ENCODE data around the gene CCDC136. TPM values are rescaled to one million over a fixed set of nuclear protein-coding genes. Genes with fewer than 3 reads are reported as not detected.

The CCDC136 gene
- total and polyA plus RNA-seq, 10 donors, result 0.77 to 9.8 (median 4.5) TPM

GRCh38 chr7:128852537-128853254 lies 60.9 kb downstream of the CCDC136 start:
- no peaks in the 10 kb centered on the region for H3K36me3 ChIP-seq
- H3K27ac ChIP-seq, result no peak overlapping the region
- WGBS, 5 donors, result 87 to 93% (median 89%) methylated on average over 19 to 28 of the region's 28 CpGs
- H3K27me3 ChIP-seq (replicated peaks in 1 of 7), result peaks cover 0 to 17% (median 0%) of the 10 kb centered on the region in 7 donors
- intact Hi-C loops (cut with DNase I; ENCODE audit: low total_unique reads), result no loop called here
- H3K4me3 ChIP-seq, result no peak overlapping the region
- TF ChIP-seq POLR2A (IDR thresholded peaks at IDR 0.05) (no peak), CTCF (IDR thresholded peaks at IDR 0.05 in 8 of 11, conservative IDR thresholded peaks at IDR 0.05 in 3 of 11) (no peak), POLR2AphosphoS5 (IDR thresholded peaks at IDR 0.05) (no peak)
- H3K4me1 ChIP-seq, result no peaks in the 10 kb centered on the region
- DNase-seq, result no peak
- no peaks in the 10 kb centered on the region for H3K9me3 ChIP-seq

GRCh38 chr7:128853799-128854198 lies 62.0 kb downstream of the CCDC136 start:
- DNase-seq, result no peak
- Histone ChIP-seq H3K4me1 (no peaks in the 10 kb centered on the region), H3K27ac (no peak overlapping the region), H3K9me3 (no peaks in the 10 kb centered on the region), H3K27me3 (replicated peaks in 1 of 7) (peaks cover 0 to 17% (median 0%) of the 10 kb centered on the region in 7 donors), H3K36me3 (no peaks in the 10 kb centered on the region), H3K4me3 (no peak overlapping the region)
- intact Hi-C loops (cut with DNase I; ENCODE audit: low total_unique reads), result no loop called here
- 65 to 71% (median 67%) methylated on average over 21 to 23 of the region's 23 CpGs for WGBS, 5 donors
- TF ChIP-seq POLR2A (IDR thresholded peaks at IDR 0.05) (no peak), CTCF (IDR thresholded peaks at IDR 0.05 in 8 of 11, conservative IDR thresholded peaks at IDR 0.05 in 3 of 11) (no peak), POLR2AphosphoS5 (IDR thresholded peaks at IDR 0.05) (no peak)

GRCh38 chr7:128854396-128854795 lies 62.6 kb downstream of the CCDC136 start:
- Histone ChIP-seq H3K4me1 (peaks cover 0 to 4% (median 0%) of the 10 kb centered on the region in 6 donors), H3K36me3 (no peaks in the 10 kb centered on the region), H3K9me3 (no peaks in the 10 kb centered on the region), H3K27ac (no peak overlapping the region), H3K27me3 (replicated peaks in 1 of 7) (peaks cover 0 to 17% (median 0%) of the 10 kb centered on the region in 7 donors), H3K4me3 (no peak overlapping the region)
- TF ChIP-seq POLR2A (IDR thresholded peaks at IDR 0.05) (no peak), CTCF (IDR thresholded peaks at IDR 0.05 in 8 of 11, conservative IDR thresholded peaks at IDR 0.05 in 3 of 11) (no peak), POLR2AphosphoS5 (IDR thresholded peaks at IDR 0.05) (no peak)
- 85 to 93% (median 90%) methylated on average over 13 to 21 of the region's 21 CpGs for WGBS, 5 donors
- DNase-seq, result no peak
- intact Hi-C loops (cut with DNase I; ENCODE audit: low total_unique reads), result no loop called here

- TF ChIP-seq POLR2AphosphoS5 (IDR thresholded peaks at IDR 0.05) (no peak), POLR2A (IDR thresholded peaks at IDR 0.05) (no peak), CTCF (IDR thresholded peaks at IDR 0.05 in 8 of 11, conservative IDR thresholded peaks at IDR 0.05 in 3 of 11) (no peak)
- WGBS, 5 donors, result 79 to 87% (median 83%) methylated on average over 3 of the region's 3 CpGs
- H3K4me3 ChIP-seq, result no peak overlapping the region
- no peaks in the 10 kb centered on the region for H3K36me3 ChIP-seq
- H3K9me3 ChIP-seq, result no peaks in the 10 kb centered on the region
- DNase-seq, result no peak
- peaks cover 0 to 17% (median 0%) of the 10 kb centered on the region in 7 donors for H3K27me3 ChIP-seq (replicated peaks in 1 of 7)
- peaks cover 0 to 15% (median 5%) of the 10 kb centered on the region in 6 donors for H3K4me1 ChIP-seq
- intact Hi-C loops (cut with DNase I; ENCODE audit: low total_unique reads), result no loop called here
- no peak overlapping the region for H3K27ac ChIP-seq
These were observed 63.8 kb downstream of the CCDC136 start for GRCh38 chr7:128855559-128855958.
